Measurements from ENCODE around the gene GAB3. TPM values are rescaled to one million over a fixed set of nuclear protein-coding genes. Genes with fewer than 3 reads are reported as not detected.

GAB3 gene
- polyA plus RNA-seq, 1 donor from 2014 or later: not detected

- no peak overlapping the region for H2AFZ ChIP-seq (ENCODE audit: low read depth, low read length)
- TF ChIP-seq TAF1 (IDR thresholded peaks at IDR 0.05; ENCODE audit: low read depth) (no peak), REST (IDR thresholded peaks at IDR 0.05; ENCODE audit: borderline replicate concordance) (no peak), RAD21 (conservative IDR thresholded peaks at IDR 0.05) (no peak), SMC3 (conservative IDR thresholded peaks at IDR 0.05; ENCODE audit: poor library complexity) (no peak), EZH2 (IDR thresholded peaks at IDR 0.05; ENCODE audit: borderline replicate concordance, insufficient read depth, low read length, poor library complexity, severe bottlenecking) (no peak), POLR2AphosphoS5 (IDR thresholded peaks at IDR 0.05) (no peak), MXI1 (conservative IDR thresholded peaks at IDR 0.05; ENCODE audit: poor library complexity, severe bottlenecking) (no peak), CTCF (IDR thresholded peaks at IDR 0.05; ENCODE audit: poor library complexity, severe bottlenecking) (no peak), EP300 (conservative IDR thresholded peaks at IDR 0.05; ENCODE audit: poor library complexity, severe bottlenecking) (no peak)
- H3K27ac ChIP-seq (ENCODE audit: low read length): no peak overlapping the region
- H3K9me3 ChIP-seq (ENCODE audit: low read length): no peaks in the 10 kb centered on the region
- no peaks in the 10 kb centered on the region for H3F3A ChIP-seq (ENCODE audit: insufficient read depth, low read length, poor library complexity, severe bottlenecking)
- no peak overlapping the region for H3K4me2 ChIP-seq (ENCODE audit: low read length)
- H3K27me3 ChIP-seq (ENCODE audit: insufficient read depth, low read depth, low read length): no peaks in the 10 kb centered on the region
- no peaks in the 10 kb centered on the region for H3K36me3 ChIP-seq (ENCODE audit: insufficient read depth, low read length)
- no peaks in the 10 kb centered on the region for H3K79me2 ChIP-seq (replicated peaks; ENCODE audit: insufficient read depth, low read length)
- no peak overlapping the region for H3K9ac ChIP-seq (ENCODE audit: low read length)
- no peak overlapping the region for H3K4me3 ChIP-seq (ENCODE audit: low read length)
- no peaks in the 10 kb centered on the region for H3K9me2 ChIP-seq (ENCODE audit: insufficient read depth, low read length)
- H4K20me1 ChIP-seq (ENCODE audit: insufficient read depth): no peaks in the 10 kb centered on the region
Observed at GRCh38 chrX:154718616-154719015, 32.3 kb downstream of the GAB3 start.

GRCh38 chrX:154717824-154718223 is 33.1 kb downstream of the GAB3 start:
- no peaks in the 10 kb centered on the region for H3K9me3 ChIP-seq (ENCODE audit: low read length)
- H3K79me2 ChIP-seq (replicated peaks; ENCODE audit: insufficient read depth, low read length): no peaks in the 10 kb centered on the region
- no peak overlapping the region for H3K27ac ChIP-seq (ENCODE audit: low read length)
- no peak for TF ChIP-seq CTCF (IDR thresholded peaks at IDR 0.05; ENCODE audit: poor library complexity, severe bottlenecking)
- no peak for TF ChIP-seq EZH2 (IDR thresholded peaks at IDR 0.05; ENCODE audit: borderline replicate concordance, insufficient read depth, low read length, poor library complexity, severe bottlenecking)
- TF ChIP-seq TAF1 (IDR thresholded peaks at IDR 0.05; ENCODE audit: low read depth): no peak
- no peak for TF ChIP-seq SMC3 (conservative IDR thresholded peaks at IDR 0.05; ENCODE audit: poor library complexity)
- TF ChIP-seq MXI1 (conservative IDR thresholded peaks at IDR 0.05; ENCODE audit: poor library complexity, severe bottlenecking): no peak
- TF ChIP-seq EP300 (conservative IDR thresholded peaks at IDR 0.05; ENCODE audit: poor library complexity, severe bottlenecking): no peak
- TF ChIP-seq RAD21 (conservative IDR thresholded peaks at IDR 0.05): no peak
- TF ChIP-seq REST (IDR thresholded peaks at IDR 0.05; ENCODE audit: borderline replicate concordance): no peak
- TF ChIP-seq POLR2AphosphoS5 (IDR thresholded peaks at IDR 0.05): no peak
- no peak overlapping the region for H3K9ac ChIP-seq (ENCODE audit: low read length)
- H2AFZ ChIP-seq (ENCODE audit: low read depth, low read length): no peak overlapping the region
- H3K4me3 ChIP-seq (ENCODE audit: low read length): no peak overlapping the region
- H3K36me3 ChIP-seq (ENCODE audit: insufficient read depth, low read length): no peaks in the 10 kb centered on the region
- H3K9me2 ChIP-seq (ENCODE audit: insufficient read depth, low read length): no peaks in the 10 kb centered on the region
- H3K4me2 ChIP-seq (ENCODE audit: low read length): no peak overlapping the region
- no peaks in the 10 kb centered on the region for H4K20me1 ChIP-seq (ENCODE audit: insufficient read depth)
- no peaks in the 10 kb centered on the region for H3F3A ChIP-seq (ENCODE audit: insufficient read depth, low read length, poor library complexity, severe bottlenecking)
- no peaks in the 10 kb centered on the region for H3K27me3 ChIP-seq (ENCODE audit: insufficient read depth, low read depth, low read length)
